Measurements from ENCODE around the gene CDK9. TPM values are rescaled to one million over a fixed set of nuclear protein-coding genes. Genes with fewer than 3 reads are reported as not detected.

CDK9 gene
- total RNA-seq, 1 experiment from 2014 or later: 48.7 TPM

- intact Hi-C loops (cut with micrococcal nuclease; ENCODE audit: unreplicated experiment): no loop called here
- H3K4me1 ChIP-seq (ENCODE audit: control insufficient read depth, insufficient read depth, low read length): no peaks in the 10 kb centered on the region
- BruUV-seq (replicated peaks): no TSS peak
- in situ Hi-C loops (cut with HindIII; ENCODE audit: low pct_unique_long_range_greater_than_20kb, low sequenced_read_pairs): no loop called here
- H3K27ac ChIP-seq (ENCODE audit: low read length): no peak overlapping the region
- H3K36me3 ChIP-seq (ENCODE audit: control insufficient read depth, insufficient read depth, low read length): peaks cover 3% of the 10 kb centered on the region; the same call in 1 of the 2 replicates
- ChIA-PET POLR2A (no interaction called here), CTCF (no interaction called here)
- no peaks in the 10 kb centered on the region for H3K27me3 ChIP-seq (ENCODE audit: control insufficient read depth, insufficient read depth, low read length)
- DNase-seq (ENCODE audit: low read depth, low spot score) (no peak), ATAC-seq (peak; percentile 40; the same call in 1 of the 2 replicates)
- TF ChIP-seq SIN3A (IDR thresholded peaks at IDR 0.05; ENCODE audit: borderline replicate concordance, insufficient read depth, low read depth, low read length) (no peak), CTCF (IDR thresholded peaks at IDR 0.05) (no peak), POLR2AphosphoS5 (IDR thresholded peaks at IDR 0.05; ENCODE audit: low read depth, low read length) (no peak), TCF7L2 (IDR thresholded peaks at IDR 0.05; ENCODE audit: low read depth, low read length) (no peak)
- TF ChIP-seq, protein P1, sequence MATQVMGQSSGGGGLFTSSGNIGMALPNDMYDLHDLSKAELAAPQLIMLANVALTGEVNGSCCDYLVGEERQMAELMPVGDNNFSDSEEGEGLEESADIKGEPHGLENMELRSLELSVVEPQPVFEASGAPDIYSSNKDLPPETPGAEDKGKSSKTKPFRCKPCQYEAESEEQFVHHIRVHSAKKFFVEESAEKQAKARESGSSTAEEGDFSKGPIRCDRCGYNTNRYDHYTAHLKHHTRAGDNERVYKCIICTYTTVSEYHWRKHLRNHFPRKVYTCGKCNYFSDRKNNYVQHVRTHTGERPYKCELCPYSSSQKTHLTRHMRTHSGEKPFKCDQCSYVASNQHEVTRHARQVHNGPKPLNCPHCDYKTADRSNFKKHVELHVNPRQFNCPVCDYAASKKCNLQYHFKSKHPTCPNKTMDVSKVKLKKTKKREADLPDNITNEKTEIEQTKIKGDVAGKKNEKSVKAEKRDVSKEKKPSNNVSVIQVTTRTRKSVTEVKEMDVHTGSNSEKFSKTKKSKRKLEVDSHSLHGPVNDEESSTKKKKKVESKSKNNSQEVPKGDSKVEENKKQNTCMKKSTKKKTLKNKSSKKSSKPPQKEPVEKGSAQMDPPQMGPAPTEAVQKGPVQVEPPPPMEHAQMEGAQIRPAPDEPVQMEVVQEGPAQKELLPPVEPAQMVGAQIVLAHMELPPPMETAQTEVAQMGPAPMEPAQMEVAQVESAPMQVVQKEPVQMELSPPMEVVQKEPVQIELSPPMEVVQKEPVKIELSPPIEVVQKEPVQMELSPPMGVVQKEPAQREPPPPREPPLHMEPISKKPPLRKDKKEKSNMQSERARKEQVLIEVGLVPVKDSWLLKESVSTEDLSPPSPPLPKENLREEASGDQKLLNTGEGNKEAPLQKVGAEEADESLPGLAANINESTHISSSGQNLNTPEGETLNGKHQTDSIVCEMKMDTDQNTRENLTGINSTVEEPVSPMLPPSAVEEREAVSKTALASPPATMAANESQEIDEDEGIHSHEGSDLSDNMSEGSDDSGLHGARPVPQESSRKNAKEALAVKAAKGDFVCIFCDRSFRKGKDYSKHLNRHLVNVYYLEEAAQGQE (IDR thresholded peaks at IDR 0.05; ENCODE audit: insufficient read depth in 1 of 2, low read depth in 2 of 2, low read length in 1 of 2): no peak
- no peaks in the 10 kb centered on the region for H3K9me3 ChIP-seq (ENCODE audit: control insufficient read depth, insufficient read depth, low read depth, low read length)
- H3K4me3 ChIP-seq (ENCODE audit: low read depth in 2 of 2, low read length in 2 of 2): no peak overlapping the region
Observed at GRCh38 chr9:127796225-127796813, 10.5 kb downstream of the CDK9 start.

DNA sequence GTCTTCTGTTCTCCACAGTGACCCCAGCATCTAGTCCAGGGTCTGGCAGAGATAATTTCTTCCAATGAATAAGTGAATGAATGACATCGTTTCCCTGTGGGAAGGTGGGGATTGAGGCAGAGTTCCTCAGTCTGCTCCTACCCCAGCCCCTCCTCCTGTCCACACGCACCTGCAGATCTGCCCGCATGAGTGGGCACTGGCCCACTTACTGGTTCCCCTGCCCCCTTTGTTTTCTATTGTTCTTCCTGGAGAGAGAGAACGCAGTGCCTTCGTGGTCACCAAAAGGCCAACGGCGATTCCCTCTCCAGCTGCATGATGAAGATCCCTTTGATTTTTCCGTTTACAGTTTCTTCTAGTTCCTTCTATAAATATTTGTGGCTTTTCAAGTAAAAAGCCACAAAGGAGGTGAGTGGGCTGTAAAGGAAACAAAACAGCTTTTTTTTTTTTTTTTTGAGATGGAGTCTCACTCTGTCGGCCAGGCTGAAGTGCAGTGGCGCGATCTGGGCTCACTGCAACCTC, 11.1 kb downstream of the CDK9 start:
- POLR2A ChIA-PET: no interaction called here
- DNase-seq (ENCODE audit: low read depth, low spot score): no peak
- BruUV-seq (replicated peaks): no TSS peak

More for the DNA sequence above, 11.1 kb downstream of the CDK9 start:
- CTCF ChIA-PET: no interaction called here
- in situ Hi-C loops (cut with HindIII; ENCODE audit: low pct_unique_long_range_greater_than_20kb, low sequenced_read_pairs) (no loop called here), intact Hi-C loops (cut with micrococcal nuclease; ENCODE audit: unreplicated experiment) (no loop called here)
- H3K27ac ChIP-seq (ENCODE audit: low read length): no peak overlapping the region
- no peak for ATAC-seq
- H3K9me3 ChIP-seq (ENCODE audit: control insufficient read depth, insufficient read depth, low read depth, low read length): no peaks in the 10 kb centered on the region
- H3K4me3 ChIP-seq (ENCODE audit: low read depth in 2 of 2, low read length in 2 of 2): no peak overlapping the region
- no peak for TF ChIP-seq POLR2AphosphoS5 (IDR thresholded peaks at IDR 0.05; ENCODE audit: low read depth, low read length)
- TF ChIP-seq SIN3A (IDR thresholded peaks at IDR 0.05; ENCODE audit: borderline replicate concordance, insufficient read depth, low read depth, low read length): no peak
- TF ChIP-seq TCF7L2 (IDR thresholded peaks at IDR 0.05; ENCODE audit: low read depth, low read length): no peak
- TF ChIP-seq, protein P1 (IDR thresholded peaks at IDR 0.05; ENCODE audit: insufficient read depth in 1 of 2, low read depth in 2 of 2, low read length in 1 of 2): no peak
- no peak for TF ChIP-seq CTCF (IDR thresholded peaks at IDR 0.05)
- peaks cover 3% of the 10 kb centered on the region; the same call in 1 of the 2 replicates for H3K36me3 ChIP-seq (ENCODE audit: control insufficient read depth, insufficient read depth, low read length)
- H3K4me1 ChIP-seq (ENCODE audit: control insufficient read depth, insufficient read depth, low read length): peaks cover under 1% of the 10 kb centered on the region
- no peaks in the 10 kb centered on the region for H3K27me3 ChIP-seq (ENCODE audit: control insufficient read depth, insufficient read depth, low read length)
